Stimulated activated CD4-positive, alpha-beta T cell treated with anti-CD3 and anti-CD28 coated beads, TNF-alpha, amount 100 ng/mL, for 48 hours (primary cell): ENCODE results near the gene SEPTIN3.
"Not testable (repeated sequence)": the region's sequence is repeated elsewhere in the genome, so short reads cannot be mapped to it uniquely, and the experiment has no call there.

Experiments
- DNase-seq, 3 donors: peaks; one replicate each; pipeline ENCODE4 v3.0.0-alpha.2; 2020; ENCODE audit warnings: low read depth in 3 of 3

Gene SEPTIN3

GRCh38 chr22:41940832-41941765 lies 28.1 kb upstream of the SEPTIN3 start:
- peak; percentile 68 to 72 (median 71) for DNase-seq

- no peak for DNase-seq
Observed at GRCh38 chr22:41943661-41944209, 25.5 kb upstream of the SEPTIN3 start.

GRCh38 chr22:41946629-41947423 lies 22.4 kb upstream of the SEPTIN3 start, which contains the start of gene CENPM:
CENPM (minus strand) TSS chr22:41947152; CDS start chr22:41947076, 76 bp downstream.
- DNase-seq: peak; percentile 92 to 96 (median 93)

- DNase-seq: no peak
Observed at GRCh38 chr22:41947424-41948080, 21.7 kb upstream of the SEPTIN3 start.

- DNase-seq: no peak
Observed at GRCh38 chr22:41948142-41948541, 21.1 kb upstream of the SEPTIN3 start.

GRCh38 chr22:41948928-41949296 lies 20.3 kb upstream of the SEPTIN3 start:
- DNase-seq: not testable (repeated sequence)

GRCh38 chr22:41949297-41949965 lies 19.8 kb upstream of the SEPTIN3 start:
- DNase-seq: no peak

- DNase-seq: no peak
Observed at GRCh38 chr22:41951898-41952474, 17.3 kb upstream of the SEPTIN3 start, which contains the start of gene SMIM45. SMIM45 (plus strand) TSS chr22:41952150.

GRCh38 chr22:41952713-41953112 lies 16.5 kb upstream of the SEPTIN3 start:
- no peak for DNase-seq

- DNase-seq: no peak
Observed at GRCh38 chr22:41957941-41958556, 11.2 kb upstream of the SEPTIN3 start.

- no peak for DNase-seq
Observed at GRCh38 chr22:41963453-41964111, 5.7 kb upstream of the SEPTIN3 start.

- DNase-seq: no peak
Observed at GRCh38 chr22:41964112-41964491, 5.1 kb upstream of the SEPTIN3 start.

- no peak for DNase-seq
Observed at GRCh38 chr22:41966225-41966606, 3.0 kb upstream of the SEPTIN3 start.

GRCh38 chr22:41966607-41967240 lies 2.5 kb upstream of the SEPTIN3 start:
- DNase-seq: no peak

GRCh38 chr22:41968601-41969000 lies 642 bp upstream of the SEPTIN3 start:
- no peak for DNase-seq

- DNase-seq: no peak
Observed at GRCh38 chr22:41970601-41971000, 1.4 kb downstream of the SEPTIN3 start.

GRCh38 chr22:41971431-41971830 lies 2.2 kb downstream of the SEPTIN3 start:
- no peak for DNase-seq

- DNase-seq: no peak
Observed at GRCh38 chr22:41974691-41975290, 5.5 kb downstream of the SEPTIN3 start.
